Measurements from ENCODE around the gene C13orf46. TPM values are rescaled to one million over a fixed set of nuclear protein-coding genes. Genes with fewer than 3 reads are reported as not detected.

C13orf46 gene
- total RNA-seq, 1 donor from 2014 or later, result 0.29 TPM

- Mint-ChIP-seq H3K27ac (no peak overlapping the region), H3K9me3 (no peaks in the 10 kb centered on the region), H3K27me3 (peaks cover 7% of the 10 kb centered on the region), H3K36me3 (no peaks in the 10 kb centered on the region), H3K4me3 (no peak overlapping the region), H3K4me1 (ENCODE audit: unreplicated experiment) (peaks cover 19% of the 10 kb centered on the region)
- TF ChIP-seq, protein P1, sequence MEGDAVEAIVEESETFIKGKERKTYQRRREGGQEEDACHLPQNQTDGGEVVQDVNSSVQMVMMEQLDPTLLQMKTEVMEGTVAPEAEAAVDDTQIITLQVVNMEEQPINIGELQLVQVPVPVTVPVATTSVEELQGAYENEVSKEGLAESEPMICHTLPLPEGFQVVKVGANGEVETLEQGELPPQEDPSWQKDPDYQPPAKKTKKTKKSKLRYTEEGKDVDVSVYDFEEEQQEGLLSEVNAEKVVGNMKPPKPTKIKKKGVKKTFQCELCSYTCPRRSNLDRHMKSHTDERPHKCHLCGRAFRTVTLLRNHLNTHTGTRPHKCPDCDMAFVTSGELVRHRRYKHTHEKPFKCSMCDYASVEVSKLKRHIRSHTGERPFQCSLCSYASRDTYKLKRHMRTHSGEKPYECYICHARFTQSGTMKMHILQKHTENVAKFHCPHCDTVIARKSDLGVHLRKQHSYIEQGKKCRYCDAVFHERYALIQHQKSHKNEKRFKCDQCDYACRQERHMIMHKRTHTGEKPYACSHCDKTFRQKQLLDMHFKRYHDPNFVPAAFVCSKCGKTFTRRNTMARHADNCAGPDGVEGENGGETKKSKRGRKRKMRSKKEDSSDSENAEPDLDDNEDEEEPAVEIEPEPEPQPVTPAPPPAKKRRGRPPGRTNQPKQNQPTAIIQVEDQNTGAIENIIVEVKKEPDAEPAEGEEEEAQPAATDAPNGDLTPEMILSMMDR (conservative IDR thresholded peaks at IDR 0.05), result peak; percentile 24
- no peak for DNase-seq (ENCODE audit: extremely low spot score, unreplicated experiment)
These were observed 38.7 kb downstream of the C13orf46 start for GRCh38 chr13:113935001-113935844.

DNA sequence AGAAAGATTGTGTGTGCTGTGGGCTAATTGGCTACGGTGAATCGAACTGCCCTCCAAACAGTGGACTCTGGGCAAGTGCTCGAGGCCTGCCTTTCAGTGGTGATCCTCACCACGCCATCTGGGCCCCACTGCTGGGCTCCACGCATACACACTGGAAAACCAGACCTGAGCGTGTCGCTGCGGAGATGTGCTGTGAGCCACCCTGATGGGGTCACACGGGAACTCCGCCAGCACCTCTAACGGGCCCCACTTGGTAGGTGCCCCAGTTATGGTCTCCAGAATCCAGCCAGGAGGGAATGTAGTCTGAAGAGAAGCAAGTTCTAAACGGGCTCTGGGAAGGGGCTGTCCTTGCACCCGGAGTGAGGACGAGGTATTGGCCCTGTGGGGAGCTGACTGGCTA lies 39.3 kb downstream of the C13orf46 start:
- H3K4me3 Mint-ChIP-seq, result no peak overlapping the region
- peaks cover 19% of the 10 kb centered on the region for H3K4me1 Mint-ChIP-seq (ENCODE audit: unreplicated experiment)
- H3K27ac Mint-ChIP-seq, result no peak overlapping the region
- no peaks in the 10 kb centered on the region for H3K36me3 Mint-ChIP-seq
- peaks cover 7% of the 10 kb centered on the region for H3K27me3 Mint-ChIP-seq
- no peaks in the 10 kb centered on the region for H3K9me3 Mint-ChIP-seq
- TF ChIP-seq, protein P1 (conservative IDR thresholded peaks at IDR 0.05), result no peak
- no peak for DNase-seq (ENCODE audit: extremely low spot score, unreplicated experiment)

GRCh38 chr13:113933901-113934300 lies 40.0 kb downstream of the C13orf46 start:
- no peak for DNase-seq (ENCODE audit: extremely low spot score, unreplicated experiment)
- Mint-ChIP-seq H3K4me1 (ENCODE audit: unreplicated experiment) (peaks cover 19% of the 10 kb centered on the region), H3K36me3 (no peaks in the 10 kb centered on the region), H3K27me3 (peaks cover 7% of the 10 kb centered on the region), H3K27ac (no peak overlapping the region), H3K9me3 (no peaks in the 10 kb centered on the region), H3K4me3 (no peak overlapping the region)
- TF ChIP-seq, protein P1 (conservative IDR thresholded peaks at IDR 0.05), result no peak

DNA sequence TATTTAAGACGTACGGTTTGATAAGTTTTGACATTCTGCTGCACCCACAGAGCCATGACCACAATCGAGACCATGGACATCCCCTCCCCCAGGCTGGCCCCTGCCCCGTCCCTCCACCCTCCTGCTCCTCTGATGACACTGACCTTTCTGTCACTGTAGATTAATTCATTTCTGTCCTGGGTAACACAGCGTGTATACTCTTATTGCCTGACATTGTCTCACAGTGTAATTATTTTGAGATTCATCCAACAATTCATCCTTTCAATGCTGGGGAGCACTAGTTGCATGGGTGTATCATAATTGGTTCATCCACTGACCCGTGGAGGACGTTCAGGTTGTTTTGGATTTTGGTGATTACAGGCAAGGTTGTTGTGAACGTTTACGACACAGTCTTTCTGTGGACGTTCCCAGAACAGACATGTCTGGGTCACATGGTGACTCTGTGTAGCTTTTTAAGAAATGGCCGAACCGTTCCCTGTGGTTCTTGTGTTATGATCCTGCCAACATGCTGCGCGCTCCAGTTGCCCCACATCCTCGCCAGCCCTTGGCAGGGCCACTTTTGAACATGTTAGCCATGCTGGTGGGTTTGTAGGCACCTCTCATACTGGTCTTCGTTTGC lies 41.9 kb downstream of the C13orf46 start:
- TF ChIP-seq, protein P1 (conservative IDR thresholded peaks at IDR 0.05), result no peak
- Mint-ChIP-seq H3K27ac (no peak overlapping the region), H3K9me3 (no peaks in the 10 kb centered on the region), H3K4me3 (no peak overlapping the region), H3K4me1 (ENCODE audit: unreplicated experiment) (peaks cover 14% of the 10 kb centered on the region), H3K27me3 (peaks cover 4% of the 10 kb centered on the region), H3K36me3 (no peaks in the 10 kb centered on the region)
- peak; percentile 44 for DNase-seq (ENCODE audit: extremely low spot score, unreplicated experiment)

DNA sequence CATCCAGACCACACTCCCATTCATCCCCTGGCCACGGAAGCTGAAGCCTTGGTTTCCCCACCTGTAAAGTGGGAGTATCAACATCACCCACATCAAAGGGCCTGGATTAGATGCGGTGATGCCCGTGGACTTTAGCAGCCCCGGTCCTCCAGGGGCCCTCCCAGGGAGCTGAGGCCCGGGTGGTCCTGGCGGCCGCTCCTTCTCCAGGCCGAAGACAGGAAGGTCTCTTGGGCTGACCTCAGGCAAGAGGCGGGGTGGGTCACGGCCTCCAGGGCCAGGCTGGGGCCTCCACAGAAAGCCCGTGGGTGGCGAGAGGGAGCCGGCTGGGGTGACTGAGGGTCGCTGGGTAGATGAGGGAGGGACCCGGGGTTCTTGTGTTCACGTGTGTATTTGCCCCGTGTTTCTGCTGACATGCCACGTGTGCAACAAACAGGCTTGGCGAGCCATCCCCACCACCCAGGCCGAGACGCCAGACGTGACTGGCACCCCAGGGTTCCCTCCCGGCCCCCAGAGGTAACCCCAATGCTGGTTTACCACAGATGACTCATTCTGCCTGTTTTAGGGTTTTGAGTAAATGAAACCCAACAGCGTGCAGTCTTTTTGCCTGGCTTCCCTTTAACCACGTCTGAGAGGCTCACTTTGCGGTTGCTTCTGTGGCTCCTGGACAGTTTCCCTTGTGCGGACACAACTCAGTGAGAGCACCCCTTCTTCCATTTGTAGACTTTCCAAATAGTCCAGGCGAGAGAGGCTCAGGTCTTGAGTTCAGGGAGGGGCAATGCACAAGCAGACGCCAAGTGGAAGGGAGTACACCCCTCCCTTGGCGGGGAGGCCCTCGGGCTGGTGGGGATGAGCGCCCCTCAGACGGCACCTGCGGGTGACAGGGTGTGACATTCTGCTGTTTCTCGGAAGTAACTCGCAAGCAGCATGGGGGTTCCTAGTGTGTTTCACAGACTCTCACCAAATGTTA lies 42.9 kb downstream of the C13orf46 start:
- peak; percentile 64 for DNase-seq (ENCODE audit: extremely low spot score, unreplicated experiment)
- Mint-ChIP-seq H3K27me3 (peaks cover 4% of the 10 kb centered on the region), H3K36me3 (no peaks in the 10 kb centered on the region), H3K9me3 (no peaks in the 10 kb centered on the region), H3K4me1 (ENCODE audit: unreplicated experiment) (peaks cover 14% of the 10 kb centered on the region), H3K4me3 (no peak overlapping the region), H3K27ac (no peak overlapping the region)
- TF ChIP-seq, protein P1 (conservative IDR thresholded peaks at IDR 0.05), result no peak
